ENCODE results near the gene FBP1.
"Not testable (repeated sequence)": the region's sequence is repeated elsewhere in the genome, so short reads cannot be mapped to it uniquely, and the experiment has no call there.

FBP1 gene

GRCh38 chr9:94568250-94568889 is 70.9 kb downstream of the FBP1 start:
- DNase-seq = no peak

- no peak for DNase-seq
These were observed 72.0 kb downstream of the FBP1 start for GRCh38 chr9:94567271-94567670.

GRCh38 chr9:94566550-94566949 is 72.8 kb downstream of the FBP1 start:
- DNase-seq = no peak

- not testable (repeated sequence) for DNase-seq
These were observed 75.0 kb downstream of the FBP1 start for GRCh38 chr9:94564279-94564678.

GRCh38 chr9:94563548-94563947 is 75.8 kb downstream of the FBP1 start:
- no peak for DNase-seq

GRCh38 chr9:94560237-94560636 is 79.1 kb downstream of the FBP1 start:
- DNase-seq = no peak

GRCh38 chr9:94557376-94557775 is 81.9 kb downstream of the FBP1 start:
- DNase-seq = no peak

- DNase-seq = peak; percentile 13
These were observed 84.6 kb downstream of the FBP1 start, which contains the start of gene PCAT7 for GRCh38 chr9:94554439-94555331. Gene PCAT7, plus strand, starts transcription at chr9:94555083.

GRCh38 chr9:94554078-94554438 is 85.3 kb downstream of the FBP1 start:
- DNase-seq = no peak
